ENCODE data around the gene TRIM66.

Gene TRIM66

GRCh38 chr11:8596504-8597046 is 85.9 kb downstream of the TRIM66 start:
- no peak for DNase-seq
- in situ Hi-C loops (cut with HindIII; ENCODE audit: low pct_ligation_motif_present, low pct_unique_long_range_greater_than_20kb, low sequenced_read_pairs), result no loop called here

GRCh38 chr11:8593935-8594909 is 88.2 kb downstream of the TRIM66 start, which contains the start of gene STK33:
Gene STK33 (minus strand): TSS chr11:8594228. CDS start chr11:8474905, 119,323 bp downstream.
- in situ Hi-C loops (cut with HindIII; ENCODE audit: low pct_ligation_motif_present, low pct_unique_long_range_greater_than_20kb, low sequenced_read_pairs), result no loop called here
- DNase-seq, result peak; percentile 60

GRCh38 chr11:8593455-8593854 is 89.0 kb downstream of the TRIM66 start:
- in situ Hi-C loops (cut with HindIII; ENCODE audit: low pct_ligation_motif_present, low pct_unique_long_range_greater_than_20kb, low sequenced_read_pairs), result no loop called here
- no peak for DNase-seq

GRCh38 chr11:8587915-8588314 is 94.5 kb downstream of the TRIM66 start:
- in situ Hi-C loops (cut with HindIII; ENCODE audit: low pct_ligation_motif_present, low pct_unique_long_range_greater_than_20kb, low sequenced_read_pairs), result no loop called here
- DNase-seq, result no peak

DNA sequence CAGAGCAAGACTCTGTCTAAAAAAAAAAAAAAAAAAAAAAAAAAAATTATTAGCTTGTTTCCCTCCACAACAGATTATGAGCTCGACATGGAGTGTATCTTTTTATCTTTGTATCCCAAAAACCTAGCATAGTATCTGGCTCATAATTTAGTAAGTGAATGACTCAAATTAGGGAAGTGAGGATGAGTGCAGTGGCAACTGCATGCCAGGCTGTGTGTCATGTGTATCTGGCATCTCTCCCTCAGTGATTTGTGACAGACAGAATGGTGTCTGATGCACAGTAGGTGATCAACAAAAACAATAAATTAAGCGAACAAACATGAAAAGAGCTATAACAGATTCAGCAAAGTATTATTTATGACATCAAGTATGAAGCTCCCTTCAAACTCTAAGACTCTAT is 95.7 kb downstream of the TRIM66 start:
- DNase-seq, result no peak
- in situ Hi-C loops (cut with HindIII; ENCODE audit: low pct_ligation_motif_present, low pct_unique_long_range_greater_than_20kb, low sequenced_read_pairs), result no loop called here

DNA sequence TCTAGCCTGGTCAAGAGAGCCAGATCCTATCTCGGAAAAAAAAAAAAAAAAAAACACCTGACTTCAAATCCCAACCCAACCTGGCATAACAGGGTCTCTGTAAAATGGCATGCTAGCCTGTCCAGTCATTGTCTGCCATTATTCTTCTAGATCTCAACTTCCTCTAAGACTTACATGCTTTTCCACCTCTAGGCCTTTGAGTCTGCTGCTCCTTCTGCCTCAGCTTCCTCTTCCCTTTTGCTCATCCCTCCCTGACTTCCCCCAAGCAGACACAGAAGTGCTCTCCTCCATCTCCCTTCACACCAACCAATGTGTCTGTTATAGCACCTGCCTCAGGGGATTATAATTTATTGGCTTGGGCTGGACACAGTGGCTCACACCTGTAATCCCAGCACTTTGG is 96.3 kb downstream of the TRIM66 start:
- DNase-seq, result no peak
- in situ Hi-C loops (cut with HindIII; ENCODE audit: low pct_ligation_motif_present, low pct_unique_long_range_greater_than_20kb, low sequenced_read_pairs), result no loop called here

DNA sequence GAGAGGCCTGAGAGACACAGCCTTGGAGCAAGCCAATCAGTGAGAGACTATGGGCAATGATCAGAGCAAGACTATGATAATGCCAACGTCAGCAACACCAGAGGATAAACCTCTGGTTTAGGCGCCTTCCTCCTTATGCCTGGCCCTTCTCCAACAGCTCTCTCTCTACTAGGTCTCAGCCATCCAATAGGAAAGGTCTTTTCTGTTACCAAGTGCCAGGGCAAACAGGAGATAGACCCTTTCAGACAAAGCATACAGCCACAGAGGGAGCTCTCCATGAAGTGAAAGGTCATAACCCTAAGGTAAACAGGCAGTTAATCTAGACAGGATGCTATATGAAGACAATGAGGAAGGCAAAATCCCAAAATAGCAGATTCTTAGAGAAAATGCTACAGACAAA is 98.0 kb downstream of the TRIM66 start:
- in situ Hi-C loops (cut with HindIII; ENCODE audit: low pct_ligation_motif_present, low pct_unique_long_range_greater_than_20kb, low sequenced_read_pairs), result no loop called here
- DNase-seq, result no peak

DNA sequence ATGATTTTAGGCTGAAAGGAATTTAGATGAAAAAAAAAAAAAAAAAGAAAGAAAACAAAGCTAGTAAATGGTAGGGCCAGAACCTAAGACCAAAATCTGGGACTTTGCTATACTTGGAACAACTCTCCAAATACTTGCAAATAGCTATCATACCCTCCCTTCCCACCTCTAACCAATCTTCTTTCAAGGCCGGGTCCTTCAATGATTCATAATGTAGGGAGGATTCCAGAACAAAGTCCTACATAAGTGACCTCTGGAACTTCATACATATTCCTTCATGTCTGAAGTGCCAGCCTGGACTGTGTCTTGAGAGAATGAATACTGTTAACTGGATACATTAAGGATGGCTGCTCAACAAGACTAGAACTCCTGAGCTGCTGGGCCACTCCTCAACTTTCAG is 98.4 kb downstream of the TRIM66 start:
- no peak for DNase-seq
- in situ Hi-C loops (cut with HindIII; ENCODE audit: low pct_ligation_motif_present, low pct_unique_long_range_greater_than_20kb, low sequenced_read_pairs), result no loop called here

- in situ Hi-C loops (cut with HindIII; ENCODE audit: low pct_ligation_motif_present, low pct_unique_long_range_greater_than_20kb, low sequenced_read_pairs), result no loop called here
- DNase-seq, result no peak
Observed at GRCh38 chr11:8581300-8581699, 101.2 kb downstream of the TRIM66 start.

DNA sequence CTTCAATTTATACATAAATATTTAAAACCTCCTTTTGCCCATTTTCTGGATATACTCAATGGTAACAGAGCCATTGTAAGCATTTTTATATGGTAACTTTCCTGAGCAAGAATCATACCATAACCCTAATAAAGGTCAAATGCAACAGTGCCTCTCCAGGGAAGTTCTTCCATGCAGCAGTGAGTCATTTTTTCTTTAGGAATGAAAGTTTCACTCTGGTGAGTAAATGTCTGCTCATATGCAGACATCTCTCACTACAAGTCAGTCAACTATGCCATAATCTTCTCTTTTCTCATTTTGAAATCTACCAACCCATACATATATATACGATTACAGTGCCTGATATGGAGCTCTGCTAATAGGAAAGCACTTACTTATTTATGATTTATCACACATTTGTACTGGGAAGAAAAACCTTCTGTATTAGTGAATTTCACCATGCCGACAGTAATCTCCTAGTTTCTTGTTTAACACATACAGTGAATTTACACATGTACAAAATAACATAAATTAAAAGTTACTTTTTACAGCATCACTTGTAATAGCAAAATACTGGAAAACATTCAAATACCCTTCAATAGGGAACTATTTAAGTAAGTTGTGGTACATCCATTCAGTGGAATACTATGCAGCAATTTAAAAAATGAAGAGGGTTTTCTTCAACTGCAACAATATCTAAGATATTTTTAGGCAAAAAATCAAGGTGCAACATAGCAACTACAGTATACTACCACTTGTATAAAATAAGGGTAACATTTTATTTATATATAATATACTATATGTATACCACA is 104.5 kb downstream of the TRIM66 start:
- in situ Hi-C loops (cut with HindIII; ENCODE audit: low pct_ligation_motif_present, low pct_unique_long_range_greater_than_20kb, low sequenced_read_pairs), result no loop called here
- DNase-seq, result no peak

DNA sequence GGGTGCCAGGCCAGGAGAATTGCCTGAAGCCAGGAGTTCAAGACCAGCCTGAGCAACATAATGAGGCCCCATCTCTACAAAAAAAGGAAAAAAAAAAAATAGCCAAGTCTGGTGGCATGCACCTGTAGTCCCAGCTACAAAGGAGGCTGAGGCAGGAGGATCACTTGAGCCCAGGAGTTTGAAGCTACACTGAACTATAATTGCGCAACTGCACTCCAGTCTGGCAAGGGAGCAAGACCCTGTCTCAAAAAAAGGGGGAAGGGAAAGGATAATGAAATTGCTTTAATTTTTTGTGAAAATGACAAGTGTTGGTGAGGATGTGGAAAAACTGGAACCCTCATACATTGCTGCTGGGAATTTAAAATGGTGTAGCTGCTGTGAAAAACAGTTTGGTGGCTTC is 107.7 kb downstream of the TRIM66 start:
- in situ Hi-C loops (cut with HindIII; ENCODE audit: low pct_ligation_motif_present, low pct_unique_long_range_greater_than_20kb, low sequenced_read_pairs), result no loop called here
- DNase-seq, result no peak

DNA sequence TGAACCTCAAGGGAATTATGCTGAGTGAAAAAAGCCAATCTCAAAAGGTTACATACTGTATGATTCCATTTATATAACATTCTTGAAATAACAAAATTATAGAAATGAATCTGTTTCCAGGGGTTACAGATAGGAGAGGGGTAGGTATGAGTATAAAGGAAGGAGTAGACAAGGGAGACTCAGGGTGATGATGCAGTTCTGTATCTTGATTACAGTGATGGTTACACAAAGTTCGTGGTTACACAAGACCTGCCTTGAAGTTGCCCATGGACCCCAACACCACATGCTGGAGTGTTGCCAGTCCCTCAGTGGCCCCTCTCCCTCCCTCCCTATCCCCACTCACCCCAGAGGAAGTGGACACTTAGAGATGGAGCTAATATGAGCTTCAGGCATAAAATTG is 108.7 kb downstream of the TRIM66 start:
- in situ Hi-C loops (cut with HindIII; ENCODE audit: low pct_ligation_motif_present, low pct_unique_long_range_greater_than_20kb, low sequenced_read_pairs), result no loop called here
- no peak for DNase-seq

- DNase-seq, result no peak
- in situ Hi-C loops (cut with HindIII; ENCODE audit: low pct_ligation_motif_present, low pct_unique_long_range_greater_than_20kb, low sequenced_read_pairs), result no loop called here
Observed at GRCh38 chr11:8567602-8568198, 114.8 kb downstream of the TRIM66 start.

- in situ Hi-C loops (cut with HindIII; ENCODE audit: low pct_ligation_motif_present, low pct_unique_long_range_greater_than_20kb, low sequenced_read_pairs), result no loop called here
- DNase-seq, result peak; percentile 66
Observed at GRCh38 chr11:8566613-8567210, 115.8 kb downstream of the TRIM66 start.

GRCh38 chr11:8564526-8564925 is 117.9 kb downstream of the TRIM66 start:
- DNase-seq, result no peak
- in situ Hi-C loops (cut with HindIII; ENCODE audit: low pct_ligation_motif_present, low pct_unique_long_range_greater_than_20kb, low sequenced_read_pairs), result no loop called here

Measured in ACHN (cell line).